Gastrocnemius medialis (tissue), 4 donors: Measurements from ENCODE around the gene MCOLN3. TPM values are rescaled to one million over a fixed set of nuclear protein-coding genes. Genes with fewer than 3 reads are reported as not detected.

Experiments
- ATAC-seq, 2 donors: fragments of 150-250 bp; one replicate each; pipeline ENCODE4 v1.9.1; 2016
- DNase-seq, 2 donors: peaks; one replicate each; pipeline ENCODE4 v3.0.0-alpha.2; 2019
- H3K27ac ChIP-seq, 4 donors: fragments of 200-600 bp; sonication (generic); 1 replicate in 1 of 4; 2 replicates in 3 of 4; pipeline ENCODE4 v1.5.1; 2016 to 2018; ENCODE audit warnings: mild to moderate bottlenecking in 2 of 4, moderate library complexity in 1 of 4
- H3K27me3 ChIP-seq, 3 donors: fragments of 200-600 bp; sonication (generic) in 2 of 3; 1 replicate in 1 of 3; 2 replicates in 2 of 3; pipeline versions ENCODE4 v1.5.1 to v1.6.0; 2016 to 2019; ENCODE audit warnings: mild to moderate bottlenecking in 1 of 3, moderate library complexity in 1 of 3
- H3K36me3 ChIP-seq, 2 donors: fragments of 200-600 bp; sonication (generic) in 1 of 2; one replicate each; pipeline ENCODE4 v1.5.1; 2017 to 2018
- H3K4me1 ChIP-seq, 2 donors: fragments of 200-600 bp; sonication (generic) in 1 of 2; one replicate each; pipeline ENCODE4 v1.5.1; 2016 to 2017; ENCODE audit warnings: mild to moderate bottlenecking in 2 of 2
- H3K4me3 ChIP-seq, 4 donors: fragments of 200-600 bp; sonication (generic) in 3 of 4; 1 replicate in 1 of 4; 2 replicates in 3 of 4; pipeline ENCODE4 v1.5.1; 2016 to 2019; ENCODE audit warnings: mild to moderate bottlenecking in 2 of 4
- H3K9me3 ChIP-seq, 3 donors: fragments of 200-600 bp; sonication (generic) in 2 of 3; 1 replicate in 1 of 3; 2 replicates in 2 of 3; pipeline ENCODE4 v1.5.1; 2016 to 2019
- CTCF ChIP-seq, 5 experiments: fragments of 450-650 bp in 3 of 5; fragments of 200-600 bp in 2 of 5; sonication (generic) in 2 of 5; IDR thresholded peaks in 4 of 5; conservative IDR thresholded peaks in 1 of 5; 1 replicate in 4 of 5; 2 replicates in 1 of 5; pipeline ENCODE4 v1.5.1; 2016 to 2019; ENCODE audit warnings: antibody characterized with exemption in 5 of 5, mild to moderate bottlenecking in 3 of 5, moderate library complexity in 3 of 5
- POLR2A ChIP-seq, 2 donors: fragments of 450-650 bp; IDR thresholded peaks; one replicate each; pipeline ENCODE4 v1.6.1; 2017; ENCODE audit warnings: antibody characterized with exemption in 2 of 2, mild to moderate bottlenecking in 2 of 2, moderate library complexity in 2 of 2
- in situ Hi-C, 4 donors: fragments of 200-750 bp; cut with MboI; loops; one replicate each; pipeline versions ENCODE4 v1.15.0 to v1.8.0; 2017; ENCODE audit warnings: low sequenced_read_pairs in 4 of 4
- intact Hi-C: fragments of 100-400 bp; cut with DNase I; formaldehyde crosslinking; loops from one replicate; pipeline ENCODE4 v1.15.1; 2023; ENCODE audit warnings: low total_unique reads
- total RNA-seq, 4 donors: library from RNA; depleted of rRNA; stranded (reverse); fragments of >200 nt; gene quantifications; one replicate each; pipeline versions ENCODE4 v1.1.0 to v1.2.3, GENCODE V29; 2016

MCOLN3 gene
- total RNA-seq, 4 donors from 2014 or later: 0.19 to 0.61 (median 0.33) TPM

GRCh38 chr1:84971957-84972356 is 76.3 kb downstream of the MCOLN3 start:
- Histone ChIP-seq H3K4me3 (no peak overlapping the region), H3K27me3 (no peaks in the 10 kb centered on the region), H3K36me3 (no peaks in the 10 kb centered on the region), H3K9me3 (no peaks in the 10 kb centered on the region), H3K27ac (no peak overlapping the region), H3K4me1 (no peaks in the 10 kb centered on the region)
- ATAC-seq (no peak), DNase-seq (no peak)
- in situ Hi-C loops: no loop called here
- TF ChIP-seq POLR2A (IDR thresholded peaks at IDR 0.05) (no peak), CTCF (IDR thresholded peaks at IDR 0.05 in 4 of 5, conservative IDR thresholded peaks at IDR 0.05 in 1 of 5) (no peak)
- intact Hi-C loops: no loop called here

DNA sequence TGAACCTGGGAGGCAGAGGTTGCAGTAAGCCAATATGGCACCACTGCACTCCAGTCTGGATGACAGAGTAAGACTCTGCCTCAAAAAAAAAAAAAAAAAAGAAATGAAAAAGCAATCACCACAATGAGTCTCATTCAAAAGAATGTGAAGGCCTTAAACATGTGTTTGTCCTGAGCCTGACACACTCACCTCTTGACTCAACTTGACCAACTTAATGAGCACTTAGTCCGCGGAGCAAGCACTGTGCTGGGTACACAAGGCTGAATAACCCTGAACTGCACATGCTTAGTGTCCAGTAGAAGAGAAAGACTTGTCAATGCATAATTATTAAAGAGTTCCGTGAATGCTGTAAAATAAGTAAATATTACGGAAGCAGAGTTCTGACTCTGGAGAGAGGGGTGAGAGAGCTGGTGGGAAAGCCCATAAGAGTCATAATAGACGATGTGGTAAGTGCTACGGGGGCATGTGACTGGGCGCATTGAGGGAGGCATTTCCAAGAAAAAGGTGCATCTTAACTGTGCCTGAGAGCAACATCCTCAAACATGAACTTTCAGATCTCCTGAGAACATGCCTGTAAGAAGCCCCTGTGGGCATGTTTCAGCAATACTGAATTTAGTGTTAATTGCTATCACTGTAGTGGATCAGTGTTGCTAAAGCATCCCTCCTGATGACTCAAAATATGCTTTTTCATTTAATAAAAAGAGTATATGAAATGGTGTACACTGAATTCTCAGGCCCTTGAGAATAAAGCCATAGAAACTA is 78.6 kb downstream of the MCOLN3 start:
- Histone ChIP-seq H3K4me1 (no peaks in the 10 kb centered on the region), H3K27me3 (no peaks in the 10 kb centered on the region), H3K4me3 (no peak overlapping the region), H3K36me3 (no peaks in the 10 kb centered on the region), H3K9me3 (no peaks in the 10 kb centered on the region), H3K27ac (no peak overlapping the region)
- TF ChIP-seq CTCF (IDR thresholded peaks at IDR 0.05 in 4 of 5, conservative IDR thresholded peaks at IDR 0.05 in 1 of 5) (no peak), POLR2A (IDR thresholded peaks at IDR 0.05) (no peak)
- ATAC-seq (no peak), DNase-seq (no peak)
- intact Hi-C loops: no loop called here
- in situ Hi-C loops: no loop called here

- intact Hi-C loops (no loop called here), in situ Hi-C loops (no loop called here)
- Histone ChIP-seq H3K36me3 (no peaks in the 10 kb centered on the region), H3K4me3 (no peak overlapping the region), H3K9me3 (no peaks in the 10 kb centered on the region), H3K4me1 (no peaks in the 10 kb centered on the region), H3K27ac (no peak overlapping the region), H3K27me3 (no peaks in the 10 kb centered on the region)
- no peak for TF ChIP-seq CTCF (IDR thresholded peaks at IDR 0.05 in 4 of 5, conservative IDR thresholded peaks at IDR 0.05 in 1 of 5)
- no peak for TF ChIP-seq POLR2A (IDR thresholded peaks at IDR 0.05)
- DNase-seq (no peak), ATAC-seq (no peak)
Measured at GRCh38 chr1:84968865-84969264, 79.4 kb downstream of the MCOLN3 start.

GRCh38 chr1:84968101-84968500 is 80.2 kb downstream of the MCOLN3 start:
- no peaks in the 10 kb centered on the region for H3K9me3 ChIP-seq
- H3K4me1 ChIP-seq: no peaks in the 10 kb centered on the region
- H3K27me3 ChIP-seq: no peaks in the 10 kb centered on the region
- no peak overlapping the region for H3K4me3 ChIP-seq
- DNase-seq (no peak), ATAC-seq (no peak)
- H3K27ac ChIP-seq: no peak overlapping the region
- in situ Hi-C loops (no loop called here), intact Hi-C loops (no loop called here)
- TF ChIP-seq POLR2A (IDR thresholded peaks at IDR 0.05): no peak
- no peak for TF ChIP-seq CTCF (IDR thresholded peaks at IDR 0.05 in 4 of 5, conservative IDR thresholded peaks at IDR 0.05 in 1 of 5)
- no peaks in the 10 kb centered on the region for H3K36me3 ChIP-seq

Other genes with a start within 250 kb of the MCOLN3 start
- not detected for gene LPAR3, start 155.3 kb downstream of the MCOLN3 start, total RNA-seq
- gene MCOLN2, start 51.4 kb downstream of the MCOLN3 start, total RNA-seq: 1 to 10 TPM in 1 of 4 donors, under 1 TPM in 1, not detected in 2; 0.22 to 3.0 TPM
- gene SYDE2, start 152.5 kb upstream of the MCOLN3 start, total RNA-seq: 1 to 10 TPM; 3.8 to 7.2 (median 4.9) TPM
- gene C1orf52, start 211.2 kb upstream of the MCOLN3 start, total RNA-seq: 10 to 100 TPM; 11.1 to 20.8 (median 16.5) TPM
- gene BCL10, start 228.1 kb upstream of the MCOLN3 start, total RNA-seq: 1 to 10 TPM; 4.3 to 6.4 (median 5.4) TPM